GM18861 (cell line): Measurements from ENCODE around the gene MAPK7.
A peak's percentile ranks its signal among the peaks of the same experiment; 100 is the strongest.

Experiments
- ATAC-seq: cut with Tn5 transposase; IDR thresholded peaks from one replicate; pipeline ENCODE4 v1.9.1; 2021; ENCODE audit not compliant: unreplicated experiment

MAPK7 gene

GRCh38 chr17:19377602-19378415 lies 489 bp upstream of the MAPK7 start:
- ATAC-seq = peak; percentile 90

GRCh38 chr17:19379361-19380065 lies 1.2 kb downstream of the MAPK7 start:
- no peak for ATAC-seq

DNA sequence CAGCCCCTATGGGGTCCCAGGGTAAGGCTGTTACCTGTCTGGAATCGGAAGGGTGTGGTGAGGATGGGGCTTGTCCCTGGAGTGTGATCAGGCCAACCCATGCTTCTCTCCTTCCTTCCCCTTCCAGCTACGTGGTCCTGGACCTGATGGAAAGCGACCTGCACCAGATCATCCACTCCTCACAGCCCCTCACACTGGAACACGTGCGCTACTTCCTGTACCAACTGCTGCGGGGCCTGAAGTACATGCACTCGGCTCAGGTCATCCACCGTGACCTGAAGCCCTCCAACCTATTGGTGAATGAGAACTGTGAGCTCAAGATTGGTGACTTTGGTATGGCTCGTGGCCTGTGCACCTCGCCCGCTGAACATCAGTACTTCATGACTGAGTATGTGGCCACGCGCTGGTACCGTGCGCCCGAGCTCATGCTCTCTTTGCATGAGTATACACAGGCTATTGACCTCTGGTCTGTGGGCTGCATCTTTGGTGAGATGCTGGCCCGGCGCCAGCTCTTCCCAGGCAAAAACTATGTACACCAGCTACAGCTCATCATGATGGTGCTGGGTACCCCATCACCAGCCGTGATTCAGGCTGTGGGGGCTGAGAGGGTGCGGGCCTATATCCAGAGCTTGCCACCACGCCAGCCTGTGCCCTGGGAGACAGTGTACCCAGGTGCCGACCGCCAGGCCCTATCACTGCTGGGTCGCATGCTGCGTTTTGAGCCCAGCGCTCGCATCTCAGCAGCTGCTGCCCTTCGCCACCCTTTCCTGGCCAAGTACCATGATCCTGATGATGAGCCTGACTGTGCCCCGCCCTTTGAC lies 2.4 kb downstream of the MAPK7 start:
- ATAC-seq = no peak

GRCh38 chr17:19381361-19381740 lies 3.1 kb downstream of the MAPK7 start:
- no peak for ATAC-seq

- ATAC-seq = no peak
Measured at GRCh38 chr17:19381741-19382444, 3.6 kb downstream of the MAPK7 start.

- no peak for ATAC-seq
Measured at GRCh38 chr17:19382531-19383444, 4.5 kb downstream of the MAPK7 start.

DNA sequence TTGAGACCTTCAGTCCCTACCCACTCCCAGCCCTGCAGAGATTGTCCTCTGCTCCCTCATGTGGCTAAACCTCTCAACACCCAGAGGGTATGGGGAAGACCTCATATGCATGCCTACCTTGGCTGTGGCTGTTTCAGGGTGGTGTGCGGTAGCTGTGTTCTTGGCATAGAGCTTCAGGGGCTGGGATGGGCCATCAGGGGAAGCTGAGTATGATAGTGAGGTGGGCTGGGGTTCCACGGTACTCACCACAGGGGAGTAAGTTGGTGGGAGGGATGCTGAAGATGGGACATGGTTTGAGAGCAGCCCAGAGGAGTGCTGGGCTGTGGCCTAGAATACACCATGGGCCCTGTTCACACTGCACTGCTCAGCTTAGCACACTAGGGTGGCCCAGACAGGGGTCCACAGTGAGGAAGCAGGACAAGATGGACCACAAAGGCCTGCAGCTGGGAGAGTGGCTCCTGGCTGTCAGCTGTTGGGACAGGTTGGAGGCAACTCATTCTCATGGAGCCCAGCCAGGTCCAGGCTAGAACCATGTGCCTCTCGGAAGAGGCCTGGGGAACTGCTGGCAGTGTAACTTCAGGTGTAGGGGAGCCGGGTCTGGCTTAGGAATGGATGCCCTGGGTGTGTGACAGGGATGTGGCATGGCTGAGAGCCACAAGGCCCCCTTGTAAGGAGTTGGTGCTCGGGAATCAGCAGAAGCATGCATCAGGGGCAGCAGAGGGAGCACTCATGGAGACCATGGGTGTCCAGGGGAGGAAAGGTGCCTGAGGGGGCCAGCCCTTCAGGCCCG lies 5.6 kb downstream of the MAPK7 start:
- ATAC-seq = no peak

DNA sequence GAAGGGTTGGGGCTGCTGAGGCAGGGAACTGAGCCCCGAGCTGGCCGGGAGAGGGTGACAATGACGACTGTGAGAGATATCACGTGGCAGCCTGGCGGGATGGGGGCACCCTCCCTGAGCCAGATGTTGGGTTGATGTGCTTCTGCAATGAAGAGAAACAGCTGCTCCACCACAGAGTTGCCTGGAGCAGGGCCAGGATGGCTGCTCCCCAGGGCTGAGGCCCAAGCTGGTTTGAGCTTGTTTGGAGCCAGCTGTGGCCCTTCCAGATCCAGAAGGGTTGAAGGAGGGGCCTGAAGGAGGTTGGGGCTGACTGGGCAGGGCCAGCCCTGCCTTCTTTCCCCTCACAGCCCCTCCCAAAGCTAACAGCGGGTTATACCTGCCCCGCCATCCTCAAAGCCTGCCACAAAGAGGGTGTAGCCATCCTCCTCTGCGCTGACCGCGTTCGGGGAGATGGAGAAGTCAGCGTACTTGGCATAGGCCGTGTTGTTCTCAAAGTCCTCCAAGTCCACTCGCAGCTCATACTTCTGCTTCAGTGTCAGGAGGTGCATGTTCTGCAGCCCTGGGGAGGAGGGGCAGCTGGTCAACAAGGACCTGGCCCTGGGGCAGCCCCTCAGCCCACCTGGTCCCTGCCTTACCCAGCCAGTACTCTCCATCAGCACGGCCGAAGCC lies 6.6 kb downstream of the MAPK7 start:
- no peak for ATAC-seq

DNA sequence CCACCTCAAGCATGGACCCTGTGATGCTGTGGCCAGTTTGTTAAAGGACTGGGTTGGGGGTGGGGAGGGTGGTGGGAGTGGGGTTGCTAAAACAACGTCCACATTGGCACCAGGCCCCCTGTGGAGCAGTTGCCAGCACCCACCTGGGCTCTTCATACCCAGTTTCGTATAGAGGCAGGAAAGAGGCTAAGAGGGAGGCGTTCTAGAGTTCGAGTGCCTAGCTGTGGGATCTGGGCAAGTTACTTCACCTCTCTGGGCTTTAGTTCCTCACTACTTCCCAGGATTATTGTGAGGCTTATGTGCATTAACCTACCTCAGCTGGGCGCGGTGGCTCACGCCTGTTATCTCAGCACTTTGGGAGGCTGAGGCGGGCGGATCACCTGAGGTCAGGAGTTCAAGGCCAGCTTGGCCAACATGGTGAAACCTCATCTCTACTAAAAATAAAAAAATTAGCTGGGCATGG lies 7.3 kb downstream of the MAPK7 start:
- ATAC-seq = no peak

DNA sequence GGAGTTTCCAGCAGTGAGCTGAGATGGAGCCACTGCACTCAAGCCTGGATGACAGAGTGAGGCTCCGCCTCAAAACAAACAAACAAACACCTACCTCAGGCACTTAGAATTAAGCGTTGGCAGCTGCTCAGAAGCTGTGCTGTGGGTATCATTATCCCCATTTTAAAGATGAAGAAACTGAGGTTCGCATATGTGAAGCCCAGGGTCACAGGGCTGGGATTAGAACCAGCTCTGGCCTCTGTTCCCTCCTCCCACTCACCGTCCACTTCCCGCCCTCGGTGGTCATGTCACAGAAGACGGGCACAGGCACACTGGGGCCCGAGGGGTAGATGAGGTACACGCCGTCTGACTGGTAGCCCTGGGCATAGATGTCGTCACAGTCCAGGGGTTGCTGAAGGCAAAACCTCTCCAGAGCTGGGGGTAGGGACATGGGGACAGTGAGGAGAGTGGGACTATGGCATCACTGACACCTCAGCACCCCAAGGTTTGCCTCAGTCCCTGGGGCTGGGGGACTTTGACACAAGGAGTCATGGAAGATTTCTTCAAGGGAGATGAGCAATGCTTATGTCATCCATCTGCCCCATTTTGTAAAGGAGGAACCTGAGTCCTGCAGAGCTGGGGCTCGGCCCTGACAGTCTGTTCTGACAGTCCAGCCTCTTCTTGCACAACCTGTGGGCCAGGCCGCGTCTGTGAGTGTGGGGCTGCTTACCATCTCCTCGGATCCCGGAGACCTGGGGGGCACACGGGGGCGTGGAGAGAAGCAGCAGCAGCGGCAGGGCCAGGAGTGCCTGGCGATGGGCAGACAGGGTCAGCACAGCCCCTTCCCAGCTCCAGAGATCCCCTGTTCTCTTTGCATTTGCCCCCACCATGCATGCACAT lies 8.0 kb downstream of the MAPK7 start:
- no peak for ATAC-seq

DNA sequence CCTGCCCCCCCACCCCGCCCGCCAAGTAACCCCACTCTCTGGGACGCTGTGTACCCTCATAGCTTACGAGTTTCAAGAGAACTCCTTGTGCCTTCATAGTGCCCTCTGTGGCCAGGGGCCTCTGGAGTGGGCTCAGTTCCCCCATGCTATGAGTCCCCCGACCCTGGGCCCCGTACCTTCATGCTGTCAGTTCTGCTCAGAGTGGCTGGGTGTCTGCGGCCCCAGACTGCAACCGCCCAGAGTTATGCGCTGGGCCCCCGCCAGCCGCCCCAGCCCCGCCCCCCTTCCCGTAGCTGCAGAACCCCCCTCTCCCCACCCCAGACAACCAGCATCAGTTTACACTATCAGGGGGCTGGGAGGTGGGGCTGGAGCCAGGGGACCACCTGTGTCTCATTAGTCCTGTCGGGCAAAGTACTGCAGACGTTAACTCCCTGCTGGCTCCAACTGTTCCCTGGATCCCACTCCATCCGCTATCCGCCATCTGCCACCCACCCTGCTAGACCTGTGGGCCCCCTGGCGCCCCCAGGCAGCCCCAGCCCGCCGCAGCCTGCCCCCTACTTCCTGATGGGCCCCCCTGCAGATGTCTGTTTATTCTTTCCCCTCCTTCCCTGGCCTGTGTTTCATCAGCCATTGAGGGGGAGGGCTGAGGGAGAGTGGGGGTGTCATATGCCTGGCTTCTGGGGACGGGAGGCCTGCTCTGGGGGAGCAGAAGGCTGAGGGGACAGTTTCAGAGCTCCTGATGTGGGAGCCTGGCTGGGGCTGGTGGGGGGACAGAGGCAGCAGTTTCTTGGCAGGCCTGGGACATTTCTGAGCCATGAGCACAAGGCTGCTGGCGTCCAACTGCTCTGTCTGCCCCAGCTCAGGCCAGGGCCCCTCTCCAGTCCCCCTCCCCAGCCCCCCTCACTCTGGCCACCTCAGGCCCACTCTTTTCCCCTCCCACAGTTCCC lies 8.9 kb downstream of the MAPK7 start, which contains the start of gene MFAP4:
MFAP4 (minus strand) TSS at position 217 of the 947 bp plus-strand sequence; CDS start at position 182, 35 bp downstream.
- no peak for ATAC-seq

DNA sequence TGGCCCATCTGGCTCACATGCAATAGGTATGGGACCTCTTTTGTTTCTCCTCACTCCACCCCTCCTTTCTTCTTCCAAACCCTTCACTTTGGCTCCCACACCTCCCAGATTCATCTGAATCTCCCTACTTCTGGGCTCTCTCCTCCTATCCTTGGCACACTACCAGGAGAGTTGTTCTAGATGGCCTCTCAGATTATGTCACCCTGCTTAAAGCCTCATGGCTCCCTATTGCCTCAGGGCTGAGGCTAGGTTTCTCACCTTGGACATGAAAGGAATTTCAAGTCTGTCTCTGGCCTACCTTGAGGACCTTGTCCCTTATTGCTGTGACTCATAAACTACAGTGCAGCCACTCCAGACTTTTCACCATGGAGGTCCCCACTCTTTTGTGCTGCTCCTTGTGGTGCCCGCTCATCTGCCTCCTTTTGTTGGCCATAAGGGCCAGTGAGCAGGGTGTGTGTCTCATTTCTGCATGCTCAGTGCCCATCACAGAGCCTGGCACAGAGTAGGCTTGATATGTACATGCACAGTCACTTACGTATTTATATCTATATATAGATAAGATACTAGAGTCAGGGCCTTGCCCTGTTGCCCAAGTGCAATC lies 9.7 kb downstream of the MAPK7 start:
- ATAC-seq = no peak

DNA sequence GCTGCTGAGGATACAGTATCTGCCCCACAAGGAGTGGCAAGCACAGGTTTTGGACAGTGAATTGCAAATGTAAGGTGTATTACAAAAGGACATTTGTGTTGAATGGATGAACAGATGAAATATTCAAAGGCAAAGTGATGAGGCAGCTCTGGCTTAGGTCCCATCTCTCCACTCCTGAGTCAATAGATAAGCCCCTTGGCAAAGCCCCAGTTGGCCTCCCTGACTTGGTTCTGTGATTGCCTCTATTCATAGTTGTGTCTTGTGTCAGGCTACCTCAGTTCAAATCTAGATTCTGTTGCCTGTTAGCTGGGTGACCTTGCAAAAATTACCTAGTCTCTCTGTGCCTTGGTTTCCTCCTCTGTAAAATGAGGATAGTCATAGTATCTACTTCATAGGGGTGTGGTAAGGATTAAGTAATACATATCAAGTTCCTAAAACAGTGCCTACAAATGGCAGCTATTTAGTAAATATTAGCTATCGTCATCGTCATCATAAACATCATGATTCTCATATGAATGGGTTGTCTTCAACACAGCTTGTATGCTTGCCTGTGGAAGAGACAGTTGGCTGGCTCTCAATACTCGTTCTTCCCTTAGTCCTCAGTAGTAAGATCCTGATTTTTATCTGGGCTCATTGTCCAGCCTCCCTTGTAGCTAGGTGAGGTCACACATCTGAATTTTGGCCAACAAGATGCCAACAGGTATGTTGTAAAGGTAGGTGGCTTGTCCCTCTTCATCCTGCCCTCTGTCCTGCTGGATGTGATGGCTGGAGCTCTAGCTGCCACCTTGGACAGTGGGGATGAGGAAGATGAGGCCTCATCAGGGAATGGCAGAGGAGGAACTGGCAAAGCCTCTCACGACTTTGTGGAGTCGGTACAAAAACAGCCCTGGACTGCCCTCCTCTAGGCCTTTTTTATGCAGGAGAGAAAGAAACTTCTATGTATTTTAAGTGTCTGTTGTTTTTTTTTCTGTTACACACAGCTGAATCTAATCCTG lies 10.8 kb downstream of the MAPK7 start:
- ATAC-seq = no peak

GRCh38 chr17:19390951-19391350 lies 12.7 kb downstream of the MAPK7 start:
- ATAC-seq = no peak

DNA sequence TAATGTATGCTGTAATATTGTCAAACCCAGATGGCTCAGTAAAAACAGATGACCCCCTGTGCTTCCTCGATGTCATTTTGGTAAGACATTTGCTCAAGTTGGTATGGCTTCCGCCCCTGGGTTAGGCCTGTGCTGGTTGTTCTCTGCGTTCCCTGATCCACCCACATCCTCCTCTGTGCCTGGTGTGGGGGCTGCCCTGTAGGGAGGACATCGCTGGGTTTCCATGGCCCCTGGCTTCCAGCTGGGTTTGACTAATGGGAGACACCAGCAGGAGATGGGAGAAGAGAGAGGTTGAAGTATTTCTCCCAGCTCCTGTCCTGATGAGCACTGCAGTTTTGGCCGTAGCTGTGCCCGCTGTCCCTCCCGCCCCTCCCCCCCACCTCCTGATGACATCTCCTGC lies 13.1 kb downstream of the MAPK7 start:
- no peak for ATAC-seq
